Measurements from ENCODE around the gene DAPK3. TPM values are rescaled to one million over a fixed set of nuclear protein-coding genes. Genes with fewer than 3 reads are reported as not detected.

Gene DAPK3
- total RNA-seq, 1 experiment from 2014 or later, result 121 TPM

GRCh38 chr19:4009990-4010807 is 39.3 kb upstream of the DAPK3 start:
- Histone ChIP-seq H3K79me2 (ENCODE audit: insufficient read depth, low read length) (peaks cover 17% of the 10 kb centered on the region; the same call in 1 of the 2 replicates), H3K4me2 (ENCODE audit: insufficient read depth, insufficient read length, low read length) (no peak overlapping the region)

More at GRCh38 chr19:4009990-4010807, 39.3 kb upstream of the DAPK3 start:
- no peak overlapping the region for H2AK5ac ChIP-seq (ENCODE audit: insufficient read length, low read length)
- no peak overlapping the region for H3K9ac ChIP-seq (ENCODE audit: extremely low read depth, insufficient read length, low read length)
- no peaks in the 10 kb centered on the region for H3K4me1 ChIP-seq (ENCODE audit: insufficient read depth, low read length)
- no peak overlapping the region for H4K8ac ChIP-seq (replicated peaks; ENCODE audit: insufficient read length, low read depth, low read length)
- H2BK15ac ChIP-seq (ENCODE audit: low read depth, low read length), result no peak overlapping the region
- TF ChIP-seq CTCF (conservative IDR thresholded peaks at IDR 0.05), result no peak
- H3K4ac ChIP-seq (ENCODE audit: low read depth, low read length), result no peak overlapping the region
- Mint-ChIP-seq H3K4me3 (peak overlapping the region in 1 of 2 experiments; percentile 82; a peak in 3 of 5 replicates), H3K36me3 (ENCODE audit: insufficient read depth in 1 of 3, low read depth in 3 of 3) (peaks cover 6 to 22% (median 20%) of the 10 kb centered on the region in 3 experiments; a peak in 6 of 7 replicates), H3K4me1 (peaks cover 13 to 20% of the 10 kb centered on the region in 2 experiments), H3K9me3 (no peaks in the 10 kb centered on the region), H3K27me3 (ENCODE audit: low read depth) (no peaks in the 10 kb centered on the region), H3K27ac (no peak overlapping the region)
- no peaks in the 10 kb centered on the region for H3K9me3 ChIP-seq (ENCODE audit: control insufficient read depth, low read depth, low read length)
- DNase-seq, result no peak
- H3K27me3 ChIP-seq (ENCODE audit: insufficient read depth, low read length), result no peaks in the 10 kb centered on the region
- H4K91ac ChIP-seq (ENCODE audit: insufficient read length, low read depth, low read length), result no peak overlapping the region
- no peak overlapping the region for H3K23ac ChIP-seq (ENCODE audit: insufficient read length, low read depth, low read length)
- no peak overlapping the region for H2BK12ac ChIP-seq (ENCODE audit: insufficient read length, low read depth, low read length)
- whole genome bisulfite sequencing (ENCODE audit: extremely low coverage, insufficient read length, low lambda C conversion rate), result no CpG with 5 or more reads among the region's 24 CpGs
- H3K23me2 ChIP-seq (ENCODE audit: insufficient read length, low read depth, low read length, poor library complexity, severe bottlenecking), result peaks cover 10% of the 10 kb centered on the region
- no peak overlapping the region for H3K18ac ChIP-seq (ENCODE audit: insufficient read length, low read depth, low read length)
- no peak overlapping the region for H2BK20ac ChIP-seq (ENCODE audit: low read depth, low read length, poor library complexity, severe bottlenecking)
- H3K56ac ChIP-seq (ENCODE audit: insufficient read length, low read depth, low read length), result no peak overlapping the region
- H3T11ph ChIP-seq (ENCODE audit: low read length), result no peak overlapping the region
- H2BK120ac ChIP-seq (ENCODE audit: low read depth, low read length, poor library complexity, severe bottlenecking), result no peak overlapping the region
- peaks cover 8% of the 10 kb centered on the region for H3K79me1 ChIP-seq (ENCODE audit: insufficient read depth, low read depth, low read length, poor library complexity, severe bottlenecking)
- H2AFZ ChIP-seq (ENCODE audit: low read length), result no peak overlapping the region
- H3K14ac ChIP-seq (ENCODE audit: insufficient read depth, low read length), result no peak overlapping the region
- H4K5ac ChIP-seq (ENCODE audit: insufficient read length, low read depth, low read length), result no peak overlapping the region
- H4K20me1 ChIP-seq (ENCODE audit: control insufficient read depth, insufficient read depth, insufficient read length), result no peaks in the 10 kb centered on the region
- H2BK5ac ChIP-seq (ENCODE audit: insufficient read length, low read length), result no peak overlapping the region
- no peak overlapping the region for H3K27ac ChIP-seq (ENCODE audit: insufficient read length, low read depth, low read length)
